Measurements from ENCODE around the gene MEF2B. TPM values are rescaled to one million over a fixed set of nuclear protein-coding genes. Genes with fewer than 3 reads are reported as not detected.

MEF2B gene
- total RNA-seq, 2 experiments from 2014 or later = 2.4 to 3.4 TPM

GRCh38 chr19:19206938-19207337 is 36.9 kb upstream of the MEF2B start:
- POLR2A ChIA-PET = no interaction called here
- peaks cover 9% of the 10 kb centered on the region for H3K27me3 Mint-ChIP-seq
- peak overlapping the region; percentile 84 for H3K27ac Mint-ChIP-seq
- peaks cover 15% of the 10 kb centered on the region for H3K36me3 Mint-ChIP-seq (ENCODE audit: low read depth)
- H3K4me1 Mint-ChIP-seq = peaks cover 45% of the 10 kb centered on the region
- no peak overlapping the region for H3K4me3 Mint-ChIP-seq
- CTCF ChIA-PET = no interaction called here
- H3K9me3 Mint-ChIP-seq = peaks cover 8% of the 10 kb centered on the region
- DNase-seq = no peak

GRCh38 chr19:19205416-19206410 is 35.6 kb upstream of the MEF2B start:
- H3K4me3 Mint-ChIP-seq = no peak overlapping the region
- peaks cover 47% of the 10 kb centered on the region for H3K4me1 Mint-ChIP-seq
- no peak for DNase-seq
- POLR2A ChIA-PET = no interaction called here
- peaks cover 18% of the 10 kb centered on the region for H3K36me3 Mint-ChIP-seq (ENCODE audit: low read depth)
- H3K9me3 Mint-ChIP-seq = peaks cover 8% of the 10 kb centered on the region
- H3K27ac Mint-ChIP-seq = no peak overlapping the region
- CTCF ChIA-PET = interaction anchor here (0.6 to 0.9 kb wide), 3 partner anchors 10 to 31 kb away, joined by 3 to 4 read pairs (median 3); no protein-coding TSS in a partner anchor
- H3K27me3 Mint-ChIP-seq = peaks cover 3% of the 10 kb centered on the region

- Mint-ChIP-seq H3K27ac (peak overlapping the region; percentile 94), H3K4me3 (peak overlapping the region; percentile 96), H3K9me3 (peaks cover 8% of the 10 kb centered on the region), H3K27me3 (no peaks in the 10 kb centered on the region), H3K4me1 (peaks cover 45% of the 10 kb centered on the region), H3K36me3 (ENCODE audit: low read depth) (peaks cover 22% of the 10 kb centered on the region)
- DNase-seq = no peak
- ChIA-PET CTCF (interaction anchor here (0.7 to 1.4 kb wide), 4 partner anchors 9 to 361 kb away, joined by 3 to 4 read pairs (median 4); no protein-coding TSS in a partner anchor), POLR2A (interaction anchor here (0.6 kb wide), 1 partner anchor 10 kb away, joined by 3 read pairs; no protein-coding TSS in a partner anchor)
Measured at GRCh38 chr19:19204181-19204580, 34.1 kb upstream of the MEF2B start.

- POLR2A ChIA-PET = interaction anchor here (0.7 to 1.5 kb wide), 2 partner anchors 8 to 10 kb away, joined by 3 to 10 read pairs; no protein-coding TSS in a partner anchor
- Mint-ChIP-seq H3K27me3 (no peaks in the 10 kb centered on the region), H3K4me1 (peaks cover 45% of the 10 kb centered on the region), H3K9me3 (peaks cover 8% of the 10 kb centered on the region), H3K36me3 (ENCODE audit: low read depth) (peaks cover 29% of the 10 kb centered on the region), H3K27ac (peak within 1 kb of the TSS; percentile 94), H3K4me3 (peak within 1 kb of the TSS; percentile 96)
- CTCF ChIA-PET = interaction anchor here (0.6 to 1.4 kb wide), 9 partner anchors 8 to 360 kb away, joined by 3 to 6 read pairs (median 4); no protein-coding TSS in a partner anchor
- DNase-seq = peak; percentile 94
Measured at GRCh38 chr19:19203012-19203856, 33.2 kb upstream of the MEF2B start, which contains the start of gene NR2C2AP. TSS of gene NR2C2AP (minus strand) at chr19:19203414. CDS start at chr19:19203060, 354 bp downstream.

DNA sequence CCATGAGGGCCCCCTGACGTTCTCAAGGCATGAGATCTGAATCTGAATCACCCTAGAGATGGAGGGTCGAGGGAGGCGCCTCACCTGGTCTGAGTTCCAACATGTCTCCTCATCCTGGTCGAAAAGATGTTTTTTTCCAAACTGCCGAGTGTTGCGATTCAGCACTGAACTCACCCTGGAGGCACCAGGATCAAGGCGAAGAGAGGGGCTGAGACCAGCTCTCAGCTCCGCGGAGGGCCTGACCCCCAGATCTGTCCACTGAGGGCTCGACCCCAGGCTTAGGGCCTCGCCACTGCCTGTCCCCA is 32.6 kb upstream of the MEF2B start:
- CTCF ChIA-PET = interaction anchor here (1.2 to 1.4 kb wide), 5 partner anchors 8 to 28 kb away, joined by 4 to 6 read pairs (median 4); no protein-coding TSS in a partner anchor
- POLR2A ChIA-PET = interaction anchor here (1.5 kb wide), 1 partner anchor 10 kb away, joined by 10 read pairs; no protein-coding TSS in a partner anchor
- H3K9me3 Mint-ChIP-seq = peaks cover 7% of the 10 kb centered on the region
- no peaks in the 10 kb centered on the region for H3K27me3 Mint-ChIP-seq
- peaks cover 42% of the 10 kb centered on the region for H3K4me1 Mint-ChIP-seq
- peak overlapping the region; percentile 94 for H3K27ac Mint-ChIP-seq
- H3K4me3 Mint-ChIP-seq = peak overlapping the region; percentile 96
- peaks cover 30% of the 10 kb centered on the region for H3K36me3 Mint-ChIP-seq (ENCODE audit: low read depth)
- no peak for DNase-seq

DNA sequence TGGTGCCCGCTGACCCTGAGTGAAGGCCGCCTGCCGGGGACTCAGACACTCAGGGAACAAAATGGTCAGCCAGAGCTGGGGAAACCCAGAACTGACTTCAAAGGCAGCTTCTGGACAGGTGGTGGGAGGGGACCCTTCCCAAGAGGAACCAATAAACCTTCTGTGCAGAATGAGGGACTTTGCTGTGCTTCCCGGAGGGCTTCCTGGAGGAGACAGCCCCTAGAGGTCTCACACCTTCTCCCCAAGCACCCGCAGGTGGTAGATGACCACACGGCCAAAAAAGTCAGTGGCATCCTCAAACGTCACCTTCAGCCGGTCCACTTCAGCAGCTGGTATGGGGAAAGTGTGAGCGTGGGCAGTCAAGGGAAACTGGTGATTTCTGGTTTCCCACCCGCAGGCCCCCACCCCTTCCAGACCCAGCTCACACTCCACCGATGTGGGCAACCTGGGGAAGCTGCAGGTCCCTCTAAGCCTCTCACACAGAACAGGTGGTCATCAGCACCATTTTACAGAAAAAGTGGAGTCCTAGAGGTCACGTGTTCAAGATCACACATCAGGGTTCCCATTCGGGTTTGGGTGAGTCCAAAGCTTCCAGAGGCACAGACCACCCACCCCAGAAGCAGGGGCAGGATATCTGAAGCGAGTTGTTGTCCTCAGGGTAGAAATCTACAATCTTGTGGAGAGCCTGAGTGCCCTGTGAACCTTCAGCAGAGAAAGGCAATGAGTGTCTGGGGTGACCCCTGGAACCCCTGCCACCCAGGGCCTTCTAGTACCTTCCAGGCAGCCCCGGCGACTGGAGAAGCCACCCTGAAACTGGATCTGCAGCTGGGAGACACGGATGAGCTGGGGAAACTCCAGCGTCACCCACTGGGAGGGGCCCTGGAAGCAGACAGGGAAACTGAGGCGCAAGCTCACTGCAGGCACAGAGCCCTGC is 31.9 kb upstream of the MEF2B start:
- H3K4me1 Mint-ChIP-seq = peaks cover 36% of the 10 kb centered on the region
- no peaks in the 10 kb centered on the region for H3K27me3 Mint-ChIP-seq
- no peak for DNase-seq
- peaks cover 29% of the 10 kb centered on the region for H3K36me3 Mint-ChIP-seq (ENCODE audit: low read depth)
- H3K27ac Mint-ChIP-seq = peak overlapping the region; percentile 94
- ChIA-PET POLR2A (interaction anchor here (0.5 kb wide), 1 partner anchor 127 kb away, joined by 3 read pairs; no protein-coding TSS in a partner anchor), CTCF (interaction anchor here (1.3 to 1.4 kb wide), 2 partner anchors 17 to 27 kb away, joined by 4 to 6 read pairs; no protein-coding TSS in a partner anchor)
- H3K4me3 Mint-ChIP-seq = peak overlapping the region; percentile 96
- peaks cover 3% of the 10 kb centered on the region for H3K9me3 Mint-ChIP-seq

- ChIA-PET POLR2A (no interaction called here), CTCF (no interaction called here)
- H3K27me3 Mint-ChIP-seq = no peaks in the 10 kb centered on the region
- DNase-seq = no peak
- H3K4me3 Mint-ChIP-seq = peak overlapping the region; percentile 96
- H3K27ac Mint-ChIP-seq = peak overlapping the region; percentile 100
- peaks cover 17% of the 10 kb centered on the region for H3K36me3 Mint-ChIP-seq (ENCODE audit: low read depth)
- no peaks in the 10 kb centered on the region for H3K9me3 Mint-ChIP-seq
- H3K4me1 Mint-ChIP-seq = peaks cover 39% of the 10 kb centered on the region
Measured at GRCh38 chr19:19193926-19194325, 23.9 kb upstream of the MEF2B start.

- H3K4me1 Mint-ChIP-seq = peaks cover 41% of the 10 kb centered on the region
- ChIA-PET POLR2A (interaction anchor here (0.9 to 1.3 kb wide), 2 partner anchors 10 to 88 kb away, joined by 3 to 10 read pairs; partner anchors contain the start of gene NR2C2AP), CTCF (interaction anchor here (1.3 to 1.7 kb wide), 3 partner anchors 10 to 172 kb away, joined by 3 to 6 read pairs (median 4); partner anchors contain the start of gene NR2C2AP)
- no peaks in the 10 kb centered on the region for H3K27me3 Mint-ChIP-seq
- H3K36me3 Mint-ChIP-seq (ENCODE audit: low read depth) = peaks cover 16% of the 10 kb centered on the region
- no peaks in the 10 kb centered on the region for H3K9me3 Mint-ChIP-seq
- H3K27ac Mint-ChIP-seq = peak overlapping the region; percentile 100
- H3K4me3 Mint-ChIP-seq = peak overlapping the region; percentile 96
- DNase-seq = no peak
Measured at GRCh38 chr19:19192910-19193423, 22.9 kb upstream of the MEF2B start.

GRCh38 chr19:19192078-19192882 is 22.2 kb upstream of the MEF2B start, which contains the start of the genes BORCS8 and RFXANK:
TSS of gene BORCS8 (minus strand) at chr19:19192152. CDS start at chr19:19192117, 35 bp downstream.
TSS of gene RFXANK (plus strand) at chr19:19192258. CDS start at chr19:19193947, 1,689 bp downstream.
- Mint-ChIP-seq H3K36me3 (ENCODE audit: low read depth) (peaks cover 16% of the 10 kb centered on the region), H3K27ac (peak within 1 kb of the TSS; percentile 100), H3K9me3 (no peaks in the 10 kb centered on the region), H3K4me1 (peaks cover 41% of the 10 kb centered on the region), H3K27me3 (no peaks in the 10 kb centered on the region), H3K4me3 (peak within 1 kb of the TSS; percentile 96)
- DNase-seq = peak; percentile 100
- POLR2A ChIA-PET = interaction anchor here (0.9 to 1.3 kb wide), 2 partner anchors 11 to 88 kb away, joined by 3 to 10 read pairs; partner anchors contain the start of gene NR2C2AP
- CTCF ChIA-PET = interaction anchor here (0.8 to 1.7 kb wide), 5 partner anchors 8 to 172 kb away, joined by 3 to 6 read pairs (median 4); partner anchors contain the start of gene NR2C2AP

DNA sequence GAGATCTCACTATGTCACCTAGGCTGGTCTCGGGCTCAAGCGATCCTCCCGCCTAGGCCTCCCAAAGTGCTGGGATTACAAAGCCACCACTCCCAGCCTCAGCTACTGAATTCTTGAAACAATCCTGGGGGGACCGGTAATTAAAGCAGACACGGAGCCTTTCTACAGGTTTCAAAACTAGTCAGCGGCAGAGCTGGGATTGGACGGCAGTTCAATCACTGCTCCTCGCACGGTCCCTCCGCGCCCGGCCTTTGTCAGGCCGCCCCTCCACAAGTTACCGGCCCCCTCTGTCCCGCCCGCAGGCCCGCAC is 21.7 kb upstream of the MEF2B start:
- Mint-ChIP-seq H3K36me3 (ENCODE audit: low read depth) (peaks cover 21% of the 10 kb centered on the region), H3K4me3 (peak overlapping the region; percentile 96), H3K27me3 (no peaks in the 10 kb centered on the region), H3K27ac (peak overlapping the region; percentile 100), H3K4me1 (peaks cover 44% of the 10 kb centered on the region), H3K9me3 (no peaks in the 10 kb centered on the region)
- no peak for DNase-seq
- POLR2A ChIA-PET = no interaction called here
- CTCF ChIA-PET = interaction anchor here (0.8 to 1.7 kb wide), 4 partner anchors 9 to 173 kb away, joined by 3 to 6 read pairs (median 4); partner anchors contain the start of gene NR2C2AP
